GM18873 (cell line): ENCODE measurements around the gene CHN1.

Source experiments
- ATAC-seq: cut with Tn5 transposase; IDR thresholded peaks from one replicate; pipeline ENCODE4 v1.9.1; 2021; ENCODE audit warnings: mild to moderate bottlenecking, moderate library complexity, moderate number of reproducible peaks; ENCODE audit not compliant: unreplicated experiment, low FRiP score

The CHN1 gene

GRCh38 chr2:174931724-174932123 lies 73.5 kb downstream of the CHN1 start:
- no peak for ATAC-seq

- ATAC-seq: no peak
Measured at GRCh38 chr2:174929786-174930185, 75.4 kb downstream of the CHN1 start.

- ATAC-seq: no peak
Measured at GRCh38 chr2:174925046-174925784, 80.0 kb downstream of the CHN1 start.

- no peak for ATAC-seq
Measured at GRCh38 chr2:174924061-174924693, 81.0 kb downstream of the CHN1 start.

GRCh38 chr2:174919947-174920595 lies 85.1 kb downstream of the CHN1 start:
- ATAC-seq: no peak

GRCh38 chr2:174918886-174919526 lies 86.2 kb downstream of the CHN1 start:
- no peak for ATAC-seq

- no peak for ATAC-seq
Measured at GRCh38 chr2:174916270-174916930, 88.8 kb downstream of the CHN1 start.

- no peak for ATAC-seq
Measured at GRCh38 chr2:174914853-174915760, 90.1 kb downstream of the CHN1 start.

- ATAC-seq: no peak
Measured at GRCh38 chr2:174908284-174908683, 96.9 kb downstream of the CHN1 start.

- ATAC-seq: no peak
Measured at GRCh38 chr2:174903264-174903556, 102.0 kb downstream of the CHN1 start.

GRCh38 chr2:174902506-174903263 lies 102.5 kb downstream of the CHN1 start:
- no peak for ATAC-seq

- no peak for ATAC-seq
Measured at GRCh38 chr2:174901075-174901474, 104.1 kb downstream of the CHN1 start.

GRCh38 chr2:174897286-174897685 lies 107.9 kb downstream of the CHN1 start:
- no peak for ATAC-seq

GRCh38 chr2:174893018-174893417 lies 112.2 kb downstream of the CHN1 start:
- ATAC-seq: no peak

- no peak for ATAC-seq
Measured at GRCh38 chr2:174892546-174892945, 112.6 kb downstream of the CHN1 start.

- no peak for ATAC-seq
Measured at GRCh38 chr2:174888646-174889271, 116.4 kb downstream of the CHN1 start.

GRCh38 chr2:174888146-174888545 lies 117.0 kb downstream of the CHN1 start:
- no peak for ATAC-seq

- no peak for ATAC-seq
Measured at GRCh38 chr2:174882416-174882815, 122.8 kb downstream of the CHN1 start.

- no peak for ATAC-seq
Measured at GRCh38 chr2:174881678-174882077, 123.5 kb downstream of the CHN1 start.
